Type B pancreatic cell (in vitro differentiated cells): Measurements from ENCODE around the gene ACOT13. TPM values are rescaled to one million over a fixed set of nuclear protein-coding genes. Genes with fewer than 3 reads are reported as not detected.
"Not testable (repeated sequence)": the region's sequence is repeated elsewhere in the genome, so short reads cannot be mapped to it uniquely, and the experiment has no call there.

Experiments used
- DNase-seq: peaks from one replicate; pipeline ENCODE4 v3.0.0; 2021; ENCODE audit warnings: mixed read lengths; ENCODE audit not compliant: unreplicated experiment; ENCODE audit errors: extremely low spot score
- H3K27ac Mint-ChIP-seq: 2 replicates; pipeline ENCODE4 v1.8.0; 2021; ENCODE audit warnings: mild to moderate bottlenecking, mixed read lengths
- H3K27me3 Mint-ChIP-seq: 2 replicates; pipeline ENCODE4 v1.8.0; 2021; ENCODE audit warnings: mixed read lengths
- H3K36me3 Mint-ChIP-seq: 2 replicates; pipeline ENCODE4 v1.8.0; 2021; ENCODE audit warnings: mixed read lengths
- H3K4me1 Mint-ChIP-seq: one replicate; pipeline ENCODE4 v1.8.0; 2021; ENCODE audit warnings: mixed read lengths; ENCODE audit not compliant: unreplicated experiment
- H3K4me3 Mint-ChIP-seq: 2 replicates; pipeline ENCODE4 v1.8.0; 2021; ENCODE audit warnings: mild to moderate bottlenecking, mixed read lengths
- H3K9me3 Mint-ChIP-seq: 2 replicates; pipeline ENCODE4 v1.8.0; 2021; ENCODE audit warnings: mixed read lengths
- CTCF ChIP-seq: fragments of 200-600 bp; sonication (generic); conservative IDR thresholded peaks from 2 replicates; pipeline ENCODE4 v1.5.0; 2021; ENCODE audit warnings: antibody characterized with exemption, mild to moderate bottlenecking
- total RNA-seq: library from RNA; stranded (reverse); gene quantifications from 2 replicates; pipeline ENCODE4 v1.2.1, GENCODE V29; 2021; ENCODE audit warnings: low replicate concordance

The ACOT13 gene
- total RNA-seq, 1 donor from 2014 or later: 24.7 TPM

- no peak for TF ChIP-seq CTCF
- peak within 1 kb of the TSS; percentile 100 for H3K27ac Mint-ChIP-seq
- H3K9me3 Mint-ChIP-seq: no peaks in the 10 kb centered on the region
- DNase-seq: no peak
- H3K27me3 Mint-ChIP-seq: no peaks in the 10 kb centered on the region
- H3K36me3 Mint-ChIP-seq: peaks cover 24% of the 10 kb centered on the region
- H3K4me1 Mint-ChIP-seq: peaks cover 26% of the 10 kb centered on the region
- peak within 1 kb of the TSS; percentile 95 for H3K4me3 Mint-ChIP-seq
Observed at GRCh38 chr6:24719125-24719971, 52.5 kb downstream of the ACOT13 start, which contains the start of gene C6orf62. Gene C6orf62 (minus strand): TSS chr6:24719154. CDS start chr6:24718668, 486 bp downstream.

- Mint-ChIP-seq H3K4me1 (peaks cover 26% of the 10 kb centered on the region), H3K27ac (peak overlapping the region; percentile 100), H3K36me3 (peaks cover 21% of the 10 kb centered on the region), H3K9me3 (no peaks in the 10 kb centered on the region), H3K27me3 (no peaks in the 10 kb centered on the region), H3K4me3 (peak overlapping the region; percentile 95)
- peak; percentile 71 for DNase-seq
- TF ChIP-seq CTCF: peak; percentile 9
Observed at GRCh38 chr6:24720131-24720603, 53.3 kb downstream of the ACOT13 start.

GRCh38 chr6:24720604-24721460, 54.0 kb downstream of the ACOT13 start:
- Mint-ChIP-seq H3K4me3 (peak overlapping the region; percentile 95), H3K27ac (peak overlapping the region; percentile 100), H3K27me3 (no peaks in the 10 kb centered on the region), H3K9me3 (no peaks in the 10 kb centered on the region), H3K36me3 (peaks cover 18% of the 10 kb centered on the region), H3K4me1 (peaks cover 25% of the 10 kb centered on the region)
- DNase-seq: peak; percentile 99
- no peak for TF ChIP-seq CTCF

GRCh38 chr6:24721461-24722215, 54.8 kb downstream of the ACOT13 start:
- H3K27ac Mint-ChIP-seq: peak overlapping the region; percentile 100
- peak overlapping the region; percentile 95 for H3K4me3 Mint-ChIP-seq
- H3K4me1 Mint-ChIP-seq: peaks cover 22% of the 10 kb centered on the region
- H3K27me3 Mint-ChIP-seq: no peaks in the 10 kb centered on the region
- no peaks in the 10 kb centered on the region for H3K9me3 Mint-ChIP-seq
- no peak for DNase-seq
- peaks cover 11% of the 10 kb centered on the region for H3K36me3 Mint-ChIP-seq
- no peak for TF ChIP-seq CTCF

GRCh38 chr6:24723270-24723669, 56.4 kb downstream of the ACOT13 start:
- no peak for DNase-seq
- no peak overlapping the region for H3K27ac Mint-ChIP-seq
- no peaks in the 10 kb centered on the region for H3K9me3 Mint-ChIP-seq
- no peak for TF ChIP-seq CTCF
- H3K27me3 Mint-ChIP-seq: peaks cover 4% of the 10 kb centered on the region
- H3K4me3 Mint-ChIP-seq: peak overlapping the region; percentile 23
- peaks cover 7% of the 10 kb centered on the region for H3K4me1 Mint-ChIP-seq
- no peaks in the 10 kb centered on the region for H3K36me3 Mint-ChIP-seq

- not testable (repeated sequence) for H3K9me3 Mint-ChIP-seq
Observed at GRCh38 chr6:24730653-24731052, 63.8 kb downstream of the ACOT13 start.

GRCh38 chr6:24731456-24732134, 64.7 kb downstream of the ACOT13 start:
- not testable (repeated sequence) for H3K9me3 Mint-ChIP-seq, H3K27ac Mint-ChIP-seq, H3K36me3 Mint-ChIP-seq, H3K4me1 Mint-ChIP-seq, H3K4me3 Mint-ChIP-seq, DNase-seq, H3K27me3 Mint-ChIP-seq

More at GRCh38 chr6:24730653-24731052, 63.8 kb downstream of the ACOT13 start:
- not testable (repeated sequence) for H3K27me3 Mint-ChIP-seq, DNase-seq, H3K4me3 Mint-ChIP-seq, H3K27ac Mint-ChIP-seq, H3K36me3 Mint-ChIP-seq, H3K4me1 Mint-ChIP-seq
